ENCODE measurements around the gene ARHGAP19.

GRCh38 chr10:97207756-97208346 lies 84.6 kb downstream of the ARHGAP19 start:
- TF ChIP-seq, protein P1, sequence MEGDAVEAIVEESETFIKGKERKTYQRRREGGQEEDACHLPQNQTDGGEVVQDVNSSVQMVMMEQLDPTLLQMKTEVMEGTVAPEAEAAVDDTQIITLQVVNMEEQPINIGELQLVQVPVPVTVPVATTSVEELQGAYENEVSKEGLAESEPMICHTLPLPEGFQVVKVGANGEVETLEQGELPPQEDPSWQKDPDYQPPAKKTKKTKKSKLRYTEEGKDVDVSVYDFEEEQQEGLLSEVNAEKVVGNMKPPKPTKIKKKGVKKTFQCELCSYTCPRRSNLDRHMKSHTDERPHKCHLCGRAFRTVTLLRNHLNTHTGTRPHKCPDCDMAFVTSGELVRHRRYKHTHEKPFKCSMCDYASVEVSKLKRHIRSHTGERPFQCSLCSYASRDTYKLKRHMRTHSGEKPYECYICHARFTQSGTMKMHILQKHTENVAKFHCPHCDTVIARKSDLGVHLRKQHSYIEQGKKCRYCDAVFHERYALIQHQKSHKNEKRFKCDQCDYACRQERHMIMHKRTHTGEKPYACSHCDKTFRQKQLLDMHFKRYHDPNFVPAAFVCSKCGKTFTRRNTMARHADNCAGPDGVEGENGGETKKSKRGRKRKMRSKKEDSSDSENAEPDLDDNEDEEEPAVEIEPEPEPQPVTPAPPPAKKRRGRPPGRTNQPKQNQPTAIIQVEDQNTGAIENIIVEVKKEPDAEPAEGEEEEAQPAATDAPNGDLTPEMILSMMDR (IDR thresholded peaks at IDR 0.05; ENCODE audit: insufficient read depth, low read length, poor library complexity, severe bottlenecking): no peak
- no peak for TF ChIP-seq EZH2phosphoT487 (conservative IDR thresholded peaks at IDR 0.05; ENCODE audit: low read length)
